HepG2 (cell line): ENCODE data around the gene GPC6. TPM values are rescaled to one million over a fixed set of nuclear protein-coding genes. Genes with fewer than 3 reads are reported as not detected.

ENCODE experiments used
- KAT8 ChIP-seq: IDR thresholded peaks from 2 replicates; pipeline ENCODE4 v1.6.1; 2016; ENCODE audit warnings: missing genetic modification reagents, missing compliant biosample characterization
- MBD4 ChIP-seq: IDR thresholded peaks from 2 replicates; pipeline ENCODE4 v1.6.1; 2012; ENCODE audit warnings: low read length, inconsistent platforms, borderline replicate concordance
- STAT5B ChIP-seq: sonication (generic); formaldehyde crosslinking; IDR thresholded peaks from 2 replicates; pipeline ENCODE4 v1.4.0; 2020; ENCODE audit warnings: missing genetic modification reagents
- polyA plus RNA-seq, 8 experiments: library from polyadenylated mRNA; depleted of rRNA in 3 of 8; stranded (reverse) in 7 of 8; unstranded in 1 of 8; fragments of >200 nt; fragmentation: Illumina TruSeq in 4 of 8; extraction: Trizol in 4 of 8; gene quantifications; 2 replicates each; pipeline versions ENCODE4 v1.2.1 to v1.2.3, GENCODE V29; 2011 to 2016; ENCODE audit warnings: low read depth in 4 of 8, missing spikeins in 1 of 8, mixed read lengths in 1 of 8; ENCODE audit not compliant: insufficient read depth in 1 of 8
- total RNA-seq, 5 experiments: library from RNA; depleted of rRNA; stranded (reverse); fragments of >200 nt; fragmentation: Illumina TruSeq; extraction: Trizol; gene quantifications; 2 replicates each; pipeline ENCODE4 v1.2.3, GENCODE V29; 2016; ENCODE audit warnings: low read depth in 1 of 5
- TF ChIP-seq, protein P1 (sequence below): sonication (generic); formaldehyde crosslinking; IDR thresholded peaks from 2 replicates; pipeline ENCODE4 v1.5.1; 2020; ENCODE audit warnings: missing genetic modification reagents, mild to moderate bottlenecking, borderline replicate concordance
- TF ChIP-seq, protein P2 (sequence below): sonication (generic); formaldehyde crosslinking; IDR thresholded peaks from 2 replicates; pipeline ENCODE4 v1.8.0; 2022; ENCODE audit warnings: missing genetic modification reagents, low read depth, mild to moderate bottlenecking, borderline replicate concordance
- TF ChIP-seq, protein P3 (sequence below): sonication (generic); formaldehyde crosslinking; IDR thresholded peaks from 2 replicates; pipeline ENCODE4 v1.4.0; 2020; ENCODE audit warnings: missing genetic modification reagents, borderline replicate concordance
- TF ChIP-seq, protein P4 (sequence below), 2 experiments: fragments of 450-650 bp in 1 of 2; sonication (generic) in 1 of 2; formaldehyde crosslinking; IDR thresholded peaks; 2 replicates each; pipeline versions ENCODE4 v1.5.0 to v1.8.0; 2020 to 2022; ENCODE audit warnings: mild to moderate bottlenecking in 1 of 2, missing genetic modification reagents in 1 of 2
- TF ChIP-seq, protein P5 (sequence below): sonication (generic); formaldehyde crosslinking; IDR thresholded peaks from 2 replicates; pipeline ENCODE4 v1.4.0; 2020; ENCODE audit warnings: missing genetic modification reagents
- TF ChIP-seq, protein P6 (sequence below): sonication (generic); formaldehyde crosslinking; IDR thresholded peaks from 2 replicates; pipeline ENCODE4 v1.4.0; 2020; ENCODE audit warnings: missing genetic modification reagents
- TF ChIP-seq, protein P7 (sequence below): sonication (generic); formaldehyde crosslinking; IDR thresholded peaks from 2 replicates; pipeline ENCODE4 v1.8.0; 2022; ENCODE audit warnings: mild to moderate bottlenecking, missing genetic modification reagents
- TF ChIP-seq, protein P8 (sequence below): sonication (generic); formaldehyde crosslinking; IDR thresholded peaks from 2 replicates; pipeline ENCODE4; 2020; ENCODE audit warnings: missing genetic modification reagents, mild to moderate bottlenecking, borderline replicate concordance
- TF ChIP-seq, protein P9 (sequence below): sonication (generic); formaldehyde crosslinking; IDR thresholded peaks from 2 replicates; pipeline ENCODE4 v1.4.0; 2020; ENCODE audit warnings: missing genetic modification reagents, borderline replicate concordance

Gene GPC6
- total and polyA plus RNA-seq, 2 of the 13 experiments (the other 11 are each of a cell fraction or from before 2014, with no cell fraction given) = 24.5 to 33.9 TPM

DNA sequence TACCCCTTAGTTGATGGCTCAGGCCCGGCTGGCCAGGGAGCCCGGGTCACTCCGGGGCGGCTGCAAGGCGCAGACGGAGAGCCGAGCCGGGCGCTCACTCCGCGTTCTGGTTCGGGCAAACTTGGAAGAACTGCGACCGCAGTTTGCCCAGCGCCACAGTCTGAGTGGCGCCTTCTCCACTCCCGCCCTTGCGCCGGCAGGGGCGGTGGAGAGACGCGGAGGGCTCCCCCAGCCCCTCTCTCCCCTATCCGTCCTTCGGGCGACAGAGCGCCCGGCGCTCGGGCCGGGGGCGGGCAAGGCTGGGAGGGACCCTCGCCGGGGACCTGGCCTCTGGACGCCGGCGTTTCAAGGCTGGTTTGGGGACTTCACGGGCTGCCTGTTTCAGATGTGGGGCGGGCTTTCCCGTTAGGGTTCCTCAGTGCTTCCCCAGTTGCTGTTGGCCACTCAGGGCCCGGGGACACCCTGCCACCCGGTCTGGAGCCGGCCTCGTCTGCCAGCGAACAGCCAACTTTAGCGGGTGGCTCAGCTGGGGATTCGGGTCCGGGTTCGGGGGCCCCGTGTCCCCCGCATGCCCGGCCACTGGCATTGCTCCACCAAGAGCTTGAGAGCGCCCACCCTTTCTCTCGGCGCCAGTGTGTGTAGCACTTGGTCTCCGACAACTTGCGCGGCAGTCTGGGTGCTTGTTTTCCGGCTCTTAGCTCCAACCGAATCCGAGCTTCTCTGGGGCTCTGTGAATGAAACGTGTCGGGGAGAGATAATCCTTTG lies 1.5 kb downstream of the GPC6 start (continued):
- TF ChIP-seq, protein P1, sequence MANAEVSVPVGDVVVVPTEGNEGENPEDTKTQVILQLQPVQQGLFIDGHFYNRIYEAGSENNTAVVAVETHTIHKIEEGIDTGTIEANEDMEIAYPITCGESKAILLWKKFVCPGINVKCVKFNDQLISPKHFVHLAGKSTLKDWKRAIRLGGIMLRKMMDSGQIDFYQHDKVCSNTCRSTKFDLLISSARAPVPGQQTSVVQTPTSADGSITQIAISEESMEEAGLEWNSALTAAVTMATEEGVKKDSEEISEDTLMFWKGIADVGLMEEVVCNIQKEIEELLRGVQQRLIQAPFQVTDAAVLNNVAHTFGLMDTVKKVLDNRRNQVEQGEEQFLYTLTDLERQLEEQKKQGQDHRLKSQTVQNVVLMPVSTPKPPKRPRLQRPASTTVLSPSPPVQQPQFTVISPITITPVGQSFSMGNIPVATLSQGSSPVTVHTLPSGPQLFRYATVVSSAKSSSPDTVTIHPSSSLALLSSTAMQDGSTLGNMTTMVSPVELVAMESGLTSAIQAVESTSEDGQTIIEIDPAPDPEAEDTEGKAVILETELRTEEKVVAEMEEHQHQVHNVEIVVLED (CRISPR knock-in tag) = no peak; the same call in 1 of the 2 replicates
- TF ChIP-seq, protein P2, sequence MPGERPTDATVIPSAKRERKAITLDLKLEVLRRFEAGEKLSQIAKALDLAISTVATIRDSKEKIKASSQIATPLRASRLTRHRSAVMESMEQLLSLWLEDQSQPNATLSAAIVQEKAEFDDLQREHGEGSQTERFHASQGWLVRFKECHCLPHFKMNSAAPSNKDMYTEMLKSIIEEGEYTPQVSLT (CRISPR knock-in tag) = no peak
- TF ChIP-seq, protein P3, sequence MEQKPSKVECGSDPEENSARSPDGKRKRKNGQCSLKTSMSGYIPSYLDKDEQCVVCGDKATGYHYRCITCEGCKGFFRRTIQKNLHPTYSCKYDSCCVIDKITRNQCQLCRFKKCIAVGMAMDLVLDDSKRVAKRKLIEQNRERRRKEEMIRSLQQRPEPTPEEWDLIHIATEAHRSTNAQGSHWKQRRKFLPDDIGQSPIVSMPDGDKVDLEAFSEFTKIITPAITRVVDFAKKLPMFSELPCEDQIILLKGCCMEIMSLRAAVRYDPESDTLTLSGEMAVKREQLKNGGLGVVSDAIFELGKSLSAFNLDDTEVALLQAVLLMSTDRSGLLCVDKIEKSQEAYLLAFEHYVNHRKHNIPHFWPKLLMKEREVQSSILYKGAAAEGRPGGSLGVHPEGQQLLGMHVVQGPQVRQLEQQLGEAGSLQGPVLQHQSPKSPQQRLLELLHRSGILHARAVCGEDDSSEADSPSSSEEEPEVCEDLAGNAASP (CRISPR knock-in tag) = no peak
- TF ChIP-seq MBD4 (no peak), KAT8 (CRISPR knock-in tag) (no peak), STAT5B (CRISPR knock-in tag) (no peak)
- TF ChIP-seq, protein P4, sequence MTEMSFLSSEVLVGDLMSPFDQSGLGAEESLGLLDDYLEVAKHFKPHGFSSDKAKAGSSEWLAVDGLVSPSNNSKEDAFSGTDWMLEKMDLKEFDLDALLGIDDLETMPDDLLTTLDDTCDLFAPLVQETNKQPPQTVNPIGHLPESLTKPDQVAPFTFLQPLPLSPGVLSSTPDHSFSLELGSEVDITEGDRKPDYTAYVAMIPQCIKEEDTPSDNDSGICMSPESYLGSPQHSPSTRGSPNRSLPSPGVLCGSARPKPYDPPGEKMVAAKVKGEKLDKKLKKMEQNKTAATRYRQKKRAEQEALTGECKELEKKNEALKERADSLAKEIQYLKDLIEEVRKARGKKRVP (CRISPR knock-in tag; IDR thresholded peaks at IDR 0.05) = no peak
- TF ChIP-seq, protein P5, sequence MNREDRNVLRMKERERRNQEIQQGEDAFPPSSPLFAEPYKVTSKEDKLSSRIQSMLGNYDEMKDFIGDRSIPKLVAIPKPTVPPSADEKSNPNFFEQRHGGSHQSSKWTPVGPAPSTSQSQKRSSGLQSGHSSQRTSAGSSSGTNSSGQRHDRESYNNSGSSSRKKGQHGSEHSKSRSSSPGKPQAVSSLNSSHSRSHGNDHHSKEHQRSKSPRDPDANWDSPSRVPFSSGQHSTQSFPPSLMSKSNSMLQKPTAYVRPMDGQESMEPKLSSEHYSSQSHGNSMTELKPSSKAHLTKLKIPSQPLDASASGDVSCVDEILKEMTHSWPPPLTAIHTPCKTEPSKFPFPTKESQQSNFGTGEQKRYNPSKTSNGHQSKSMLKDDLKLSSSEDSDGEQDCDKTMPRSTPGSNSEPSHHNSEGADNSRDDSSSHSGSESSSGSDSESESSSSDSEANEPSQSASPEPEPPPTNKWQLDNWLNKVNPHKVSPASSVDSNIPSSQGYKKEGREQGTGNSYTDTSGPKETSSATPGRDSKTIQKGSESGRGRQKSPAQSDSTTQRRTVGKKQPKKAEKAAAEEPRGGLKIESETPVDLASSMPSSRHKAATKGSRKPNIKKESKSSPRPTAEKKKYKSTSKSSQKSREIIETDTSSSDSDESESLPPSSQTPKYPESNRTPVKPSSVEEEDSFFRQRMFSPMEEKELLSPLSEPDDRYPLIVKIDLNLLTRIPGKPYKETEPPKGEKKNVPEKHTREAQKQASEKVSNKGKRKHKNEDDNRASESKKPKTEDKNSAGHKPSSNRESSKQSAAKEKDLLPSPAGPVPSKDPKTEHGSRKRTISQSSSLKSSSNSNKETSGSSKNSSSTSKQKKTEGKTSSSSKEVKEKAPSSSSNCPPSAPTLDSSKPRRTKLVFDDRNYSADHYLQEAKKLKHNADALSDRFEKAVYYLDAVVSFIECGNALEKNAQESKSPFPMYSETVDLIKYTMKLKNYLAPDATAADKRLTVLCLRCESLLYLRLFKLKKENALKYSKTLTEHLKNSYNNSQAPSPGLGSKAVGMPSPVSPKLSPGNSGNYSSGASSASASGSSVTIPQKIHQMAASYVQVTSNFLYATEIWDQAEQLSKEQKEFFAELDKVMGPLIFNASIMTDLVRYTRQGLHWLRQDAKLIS (CRISPR knock-in tag) = no peak
- TF ChIP-seq, protein P6, sequence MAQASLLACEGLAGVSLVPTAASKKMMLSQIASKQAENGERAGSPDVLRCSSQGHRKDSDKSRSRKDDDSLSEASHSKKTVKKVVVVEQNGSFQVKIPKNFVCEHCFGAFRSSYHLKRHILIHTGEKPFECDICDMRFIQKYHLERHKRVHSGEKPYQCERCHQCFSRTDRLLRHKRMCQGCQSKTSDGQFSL (CRISPR knock-in tag) = no peak
- TF ChIP-seq, protein P7, sequence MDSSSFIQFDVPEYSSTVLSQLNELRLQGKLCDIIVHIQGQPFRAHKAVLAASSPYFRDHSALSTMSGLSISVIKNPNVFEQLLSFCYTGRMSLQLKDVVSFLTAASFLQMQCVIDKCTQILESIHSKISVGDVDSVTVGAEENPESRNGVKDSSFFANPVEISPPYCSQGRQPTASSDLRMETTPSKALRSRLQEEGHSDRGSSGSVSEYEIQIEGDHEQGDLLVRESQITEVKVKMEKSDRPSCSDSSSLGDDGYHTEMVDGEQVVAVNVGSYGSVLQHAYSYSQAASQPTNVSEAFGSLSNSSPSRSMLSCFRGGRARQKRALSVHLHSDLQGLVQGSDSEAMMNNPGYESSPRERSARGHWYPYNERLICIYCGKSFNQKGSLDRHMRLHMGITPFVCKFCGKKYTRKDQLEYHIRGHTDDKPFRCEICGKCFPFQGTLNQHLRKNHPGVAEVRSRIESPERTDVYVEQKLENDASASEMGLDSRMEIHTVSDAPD = no peak
- TF ChIP-seq, protein P8, sequence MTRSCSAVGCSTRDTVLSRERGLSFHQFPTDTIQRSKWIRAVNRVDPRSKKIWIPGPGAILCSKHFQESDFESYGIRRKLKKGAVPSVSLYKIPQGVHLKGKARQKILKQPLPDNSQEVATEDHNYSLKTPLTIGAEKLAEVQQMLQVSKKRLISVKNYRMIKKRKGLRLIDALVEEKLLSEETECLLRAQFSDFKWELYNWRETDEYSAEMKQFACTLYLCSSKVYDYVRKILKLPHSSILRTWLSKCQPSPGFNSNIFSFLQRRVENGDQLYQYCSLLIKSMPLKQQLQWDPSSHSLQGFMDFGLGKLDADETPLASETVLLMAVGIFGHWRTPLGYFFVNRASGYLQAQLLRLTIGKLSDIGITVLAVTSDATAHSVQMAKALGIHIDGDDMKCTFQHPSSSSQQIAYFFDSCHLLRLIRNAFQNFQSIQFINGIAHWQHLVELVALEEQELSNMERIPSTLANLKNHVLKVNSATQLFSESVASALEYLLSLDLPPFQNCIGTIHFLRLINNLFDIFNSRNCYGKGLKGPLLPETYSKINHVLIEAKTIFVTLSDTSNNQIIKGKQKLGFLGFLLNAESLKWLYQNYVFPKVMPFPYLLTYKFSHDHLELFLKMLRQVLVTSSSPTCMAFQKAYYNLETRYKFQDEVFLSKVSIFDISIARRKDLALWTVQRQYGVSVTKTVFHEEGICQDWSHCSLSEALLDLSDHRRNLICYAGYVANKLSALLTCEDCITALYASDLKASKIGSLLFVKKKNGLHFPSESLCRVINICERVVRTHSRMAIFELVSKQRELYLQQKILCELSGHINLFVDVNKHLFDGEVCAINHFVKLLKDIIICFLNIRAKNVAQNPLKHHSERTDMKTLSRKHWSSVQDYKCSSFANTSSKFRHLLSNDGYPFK (CRISPR knock-in tag) = no peak
- TF ChIP-seq, protein P9, sequence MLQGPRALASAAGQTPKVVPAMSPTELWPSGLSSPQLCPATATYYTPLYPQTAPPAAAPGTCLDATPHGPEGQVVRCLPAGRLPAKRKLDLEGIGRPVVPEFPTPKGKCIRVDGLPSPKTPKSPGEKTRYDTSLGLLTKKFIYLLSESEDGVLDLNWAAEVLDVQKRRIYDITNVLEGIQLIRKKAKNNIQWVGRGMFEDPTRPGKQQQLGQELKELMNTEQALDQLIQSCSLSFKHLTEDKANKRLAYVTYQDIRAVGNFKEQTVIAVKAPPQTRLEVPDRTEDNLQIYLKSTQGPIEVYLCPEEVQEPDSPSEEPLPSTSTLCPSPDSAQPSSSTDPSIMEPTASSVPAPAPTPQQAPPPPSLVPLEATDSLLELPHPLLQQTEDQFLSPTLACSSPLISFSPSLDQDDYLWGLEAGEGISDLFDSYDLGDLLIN = no peak
